Activated CD4-positive, alpha-beta T cell treated with anti-CD3 and anti-CD28 coated beads, Interleukin-2, amount 50 U/mL, for 24 hours (primary cell): ENCODE data around the gene HSD17B8.

Experiments used
- DNase-seq, 2 donors: peaks; one replicate each; pipeline ENCODE4 v3.0.0-alpha.2; 2020; ENCODE audit warnings: low read depth in 1 of 2, low spot score in 1 of 2

The HSD17B8 gene

GRCh38 chr6:33236328-33236727 lies 31.9 kb downstream of the HSD17B8 start:
- DNase-seq = no peak

GRCh38 chr6:33236852-33237251 lies 32.4 kb downstream of the HSD17B8 start:
- DNase-seq = no peak

GRCh38 chr6:33237741-33238140 lies 33.3 kb downstream of the HSD17B8 start:
- DNase-seq = no peak

- no peak for DNase-seq
Measured at GRCh38 chr6:33241968-33242367, 37.5 kb downstream of the HSD17B8 start.

GRCh38 chr6:33243476-33243875 lies 39.0 kb downstream of the HSD17B8 start:
- DNase-seq = no peak

GRCh38 chr6:33247977-33248642 lies 43.7 kb downstream of the HSD17B8 start:
- peak; percentile 89 to 90 for DNase-seq

GRCh38 chr6:33248643-33248931 lies 44.1 kb downstream of the HSD17B8 start:
- no peak for DNase-seq

- DNase-seq = peak; percentile 87 to 95
Measured at GRCh38 chr6:33248932-33249731, 44.7 kb downstream of the HSD17B8 start.

- no peak for DNase-seq
Measured at GRCh38 chr6:33249732-33250630, 45.5 kb downstream of the HSD17B8 start.

GRCh38 chr6:33250731-33251130 lies 46.3 kb downstream of the HSD17B8 start:
- no peak for DNase-seq

- DNase-seq = no peak
Measured at GRCh38 chr6:33251395-33252012, 47.0 kb downstream of the HSD17B8 start.

- no peak for DNase-seq
Measured at GRCh38 chr6:33252759-33253158, 48.3 kb downstream of the HSD17B8 start.

- no peak for DNase-seq
Measured at GRCh38 chr6:33254591-33254990, 50.1 kb downstream of the HSD17B8 start.
